DOHH2 (cell line): Measurements from ENCODE around the gene ANKMY1.

Experiments
- H3F3A ChIP-seq: fragments of 200-600 bp; sonication (generic), shearing (Covaris generic); 2 replicates; pipeline ENCODE4 v1.6.0; 2016; ENCODE audit warnings: antibody characterized with exemption, mild to moderate bottlenecking; ENCODE audit not compliant: control insufficient read depth, insufficient read depth
- H3K27ac ChIP-seq: fragments of 200-600 bp; sonication (generic); 2 replicates; pipeline ENCODE4 v1.5.1; 2014; ENCODE audit warnings: low read depth, mild to moderate bottlenecking, low read length, moderate library complexity
- H3K27me3 ChIP-seq: fragments of 200-600 bp; sonication (generic); 2 replicates; pipeline ENCODE4 v1.6.1; 2014; ENCODE audit warnings: mild to moderate bottlenecking, low read length, mixed read lengths; ENCODE audit not compliant: control insufficient read depth
- H3K36me3 ChIP-seq: fragments of 200-600 bp; sonication (generic); 2 replicates; pipeline ENCODE4 v1.6.1; 2014; ENCODE audit warnings: mild to moderate bottlenecking, low read length, moderate library complexity, mixed read lengths; ENCODE audit not compliant: control insufficient read depth
- H3K4me1 ChIP-seq: fragments of 200-600 bp; sonication (generic); 2 replicates; pipeline ENCODE4 v1.6.1; 2014; ENCODE audit warnings: mild to moderate bottlenecking, low read length, mixed read lengths; ENCODE audit not compliant: control insufficient read depth
- H3K4me2 ChIP-seq: fragments of 200-600 bp; sonication (generic); 2 replicates; pipeline ENCODE4 v1.6.0; 2014; ENCODE audit warnings: mild to moderate bottlenecking, low read length, moderate library complexity
- H3K4me3 ChIP-seq: fragments of 200-600 bp; sonication (generic); 2 replicates; pipeline ENCODE4 v1.5.1; 2014; ENCODE audit warnings: mild to moderate bottlenecking, low read length, mixed read lengths
- H3K79me2 ChIP-seq: fragments of 200-600 bp; sonication (generic); 2 replicates; pipeline ENCODE4 v1.6.1; 2014; ENCODE audit warnings: mild to moderate bottlenecking, low read length, mixed read lengths; ENCODE audit not compliant: control insufficient read depth
- H3K9me2 ChIP-seq: fragments of 200-600 bp; sonication (generic); replicated peaks from 2 replicates; pipeline ENCODE4 v1.6.1; 2014; ENCODE audit warnings: mild to moderate bottlenecking, low read length, mixed read lengths; ENCODE audit not compliant: control insufficient read depth
- H3K9me3 ChIP-seq: fragments of 200-600 bp; sonication (generic); 2 replicates; pipeline ENCODE4 v1.6.1; 2014; ENCODE audit warnings: antibody characterized with exemption, low read length, mixed read lengths; ENCODE audit not compliant: control insufficient read depth, insufficient read depth
- H4K20me1 ChIP-seq: fragments of 200-600 bp; sonication (generic); 2 replicates; pipeline ENCODE4 v1.6.0; 2014; ENCODE audit warnings: low read depth, mild to moderate bottlenecking, antibody characterized with exemption, low read length, moderate library complexity; ENCODE audit not compliant: control insufficient read depth, insufficient read depth
- CTCF ChIP-seq: fragments of 200-600 bp; sonication (generic); IDR thresholded peaks from one replicate; pipeline ENCODE4 v1.5.1; 2014; ENCODE audit warnings: antibody characterized with exemption, mild to moderate bottlenecking, low read depth, low read length; ENCODE audit not compliant: poor library complexity, severe bottlenecking
- EZH2phosphoT487 ChIP-seq: fragments of 200-600 bp; sonication (generic); IDR thresholded peaks from 2 replicates; pipeline ENCODE4 v1.6.1; 2017; ENCODE audit warnings: borderline replicate concordance, mild to moderate bottlenecking, antibody characterized with exemption, low read length, moderate library complexity, mixed read lengths

The ANKMY1 gene

DNA sequence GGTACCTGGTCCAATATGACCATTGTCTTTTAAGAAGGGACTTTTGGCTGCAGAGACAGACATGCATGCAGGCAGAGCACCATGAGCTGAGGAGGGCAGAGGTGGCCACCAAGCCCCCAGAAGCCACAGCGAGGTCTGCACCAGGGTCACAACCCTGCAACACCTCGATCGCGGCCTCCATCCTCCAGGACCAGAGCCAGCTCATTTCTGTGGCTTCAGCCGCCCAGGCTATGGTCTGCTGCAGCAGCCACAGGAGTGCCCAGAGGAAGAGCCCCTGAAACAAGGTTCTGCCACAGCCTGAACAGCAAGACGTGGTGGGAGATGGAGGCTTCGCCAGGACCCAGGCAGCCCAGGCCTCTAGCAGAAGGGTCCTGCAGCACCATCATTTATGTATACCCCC lies 53.9 kb downstream of the ANKMY1 start:
- no peaks in the 10 kb centered on the region for H3K9me3 ChIP-seq
- H4K20me1 ChIP-seq: no peaks in the 10 kb centered on the region
- H3K36me3 ChIP-seq: peaks cover 2% of the 10 kb centered on the region; the same call in 1 of the 2 replicates
- H3K4me2 ChIP-seq: no peak overlapping the region
- no peaks in the 10 kb centered on the region for H3K79me2 ChIP-seq
- no peaks in the 10 kb centered on the region for H3K9me2 ChIP-seq
- H3K27me3 ChIP-seq: no peaks in the 10 kb centered on the region
- TF ChIP-seq EZH2phosphoT487 (no peak), CTCF (no peak)
- no peaks in the 10 kb centered on the region for H3F3A ChIP-seq
- H3K4me3 ChIP-seq: no peak overlapping the region
- no peaks in the 10 kb centered on the region for H3K4me1 ChIP-seq
- no peak overlapping the region for H3K27ac ChIP-seq

- TF ChIP-seq CTCF (no peak), EZH2phosphoT487 (no peak)
- no peaks in the 10 kb centered on the region for H3K9me2 ChIP-seq
- peaks cover 7% of the 10 kb centered on the region; the same call in 1 of the 2 replicates for H3K36me3 ChIP-seq
- H3K27me3 ChIP-seq: no peaks in the 10 kb centered on the region
- no peak overlapping the region for H3K4me3 ChIP-seq
- no peaks in the 10 kb centered on the region for H3F3A ChIP-seq
- H3K9me3 ChIP-seq: no peaks in the 10 kb centered on the region
- H3K79me2 ChIP-seq: no peaks in the 10 kb centered on the region
- no peak overlapping the region for H3K27ac ChIP-seq
- H3K4me1 ChIP-seq: no peaks in the 10 kb centered on the region
- no peaks in the 10 kb centered on the region for H4K20me1 ChIP-seq
- no peak overlapping the region for H3K4me2 ChIP-seq
These were observed 54.4 kb downstream of the ANKMY1 start for GRCh38 chr2:240503375-240503774.

DNA sequence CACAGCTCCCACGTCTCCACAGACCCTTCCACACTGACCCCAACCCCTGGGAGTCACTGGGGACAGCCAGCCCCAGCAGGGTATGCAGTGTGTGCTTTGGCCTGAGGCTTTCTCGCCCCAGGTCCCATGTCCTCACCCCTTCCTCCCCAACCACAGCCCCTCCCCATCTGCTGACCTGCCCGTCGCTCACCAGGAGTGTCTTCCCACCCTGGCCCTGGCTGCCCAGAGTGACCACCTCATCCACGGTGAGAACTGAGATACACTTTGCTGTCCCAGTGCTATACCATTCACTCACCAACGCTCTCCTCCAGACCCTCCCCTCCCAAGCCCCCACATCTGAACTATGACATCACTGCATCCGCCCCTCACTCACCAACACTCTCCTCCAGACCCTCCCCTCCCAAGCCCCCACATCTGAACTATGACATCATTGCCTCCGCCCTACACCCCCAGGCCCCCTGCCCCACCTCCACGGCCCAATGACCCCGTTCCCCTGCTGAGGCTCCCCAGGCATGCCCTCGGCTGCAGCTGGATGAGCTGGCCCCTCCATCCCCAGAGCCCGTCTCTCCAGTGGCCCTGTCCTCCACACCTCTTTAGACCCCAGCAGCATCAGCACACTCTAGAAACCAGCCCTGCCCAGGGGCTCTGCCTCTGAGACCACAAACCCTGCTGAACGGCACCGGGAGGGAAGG lies 55.2 kb downstream of the ANKMY1 start:
- H3K4me2 ChIP-seq: no peak overlapping the region
- H3F3A ChIP-seq: no peaks in the 10 kb centered on the region
- no peaks in the 10 kb centered on the region for H4K20me1 ChIP-seq
- peaks cover 11% of the 10 kb centered on the region; the same call in 1 of the 2 replicates for H3K36me3 ChIP-seq
- H3K9me2 ChIP-seq: no peaks in the 10 kb centered on the region
- no peak overlapping the region for H3K27ac ChIP-seq
- no peaks in the 10 kb centered on the region for H3K79me2 ChIP-seq
- no peaks in the 10 kb centered on the region for H3K4me1 ChIP-seq
- no peak overlapping the region for H3K4me3 ChIP-seq
- TF ChIP-seq CTCF (no peak), EZH2phosphoT487 (no peak)
- no peaks in the 10 kb centered on the region for H3K9me3 ChIP-seq
- no peaks in the 10 kb centered on the region for H3K27me3 ChIP-seq
